B cell (primary cell): ENCODE results near the gene RTN4RL1. TPM values are rescaled to one million over a fixed set of nuclear protein-coding genes. Genes with fewer than 3 reads are reported as not detected.

Experiments
- ATAC-seq: fragments of 200-7000 bp; cut with Tn5 transposase; one replicate; pipeline ENCODE4 v1.10.0; 2021; ENCODE audit warnings: low read depth, mild to moderate bottlenecking, moderate number of reproducible peaks, moderate library complexity
- CTCF ChIA-PET: fragments of 350-600 bp; sonication (Branson Sonifier 250); formaldehyde crosslinking; loops from one replicate; lab custom pipeline; 2021; ENCODE audit warnings: antibody characterized with exemption, inconsistent platforms; lab: Charles Lee
- POLR2A ChIA-PET: fragments of 350-600 bp; sonication (Branson Sonifier 250); formaldehyde crosslinking; loops from one replicate; lab custom pipeline; 2021; ENCODE audit warnings: antibody characterized with exemption; lab: Charles Lee
- DNase-seq: peaks from one replicate; pipeline ENCODE4 v3.0.0; 2013
- H2AFZ ChIP-seq: 2 replicates; pipeline ENCODE4 v1.6.1; 2012; ENCODE audit warnings: mild to moderate bottlenecking, low read depth, low read length; ENCODE audit not compliant: insufficient read depth, poor library complexity, severe bottlenecking
- H3K27ac ChIP-seq, 2 donors: 1 replicate in 1 of 2; 2 replicates in 1 of 2; pipeline ENCODE4 v1.5.1; 2012 to 2013; ENCODE audit warnings: low read length in 2 of 2, mild to moderate bottlenecking in 2 of 2, moderate library complexity in 1 of 2
- H3K27me3 ChIP-seq, 4 experiments: fragments of 200-600 bp in 1 of 4; sonication (generic) in 1 of 4; replicated peaks in 1 of 4; 1 replicate in 2 of 4; 2 replicates in 2 of 4; pipeline versions ENCODE4 v1.6.1 to v1.7.0; 2013 to 2016; ENCODE audit warnings: low read length in 3 of 4, mild to moderate bottlenecking in 2 of 4, mixed read lengths in 1 of 4, moderate library complexity in 1 of 4; ENCODE audit not compliant: insufficient read depth in 4 of 4, control insufficient read depth in 3 of 4; ENCODE audit errors: control extremely low read depth in 1 of 4
- H3K36me3 ChIP-seq, 2 experiments: replicated peaks in 1 of 2; 1 replicate in 1 of 2; 2 replicates in 1 of 2; pipeline versions ENCODE4 v1.6.1 to v1.7.1; 2013; ENCODE audit warnings: low read length in 1 of 2; ENCODE audit not compliant: insufficient read depth in 2 of 2, control insufficient read depth in 1 of 2; ENCODE audit errors: control extremely low read depth in 1 of 2, extremely low read depth in 1 of 2
- H3K4me1 ChIP-seq, 2 donors: fragments of 200-600 bp in 1 of 2; sonication (generic) in 1 of 2; 1 replicate in 1 of 2; 2 replicates in 1 of 2; pipeline versions ENCODE4 v1.5.1 to v1.6.1; 2013 to 2017; ENCODE audit warnings: low read length in 2 of 2; ENCODE audit not compliant: control insufficient read depth in 2 of 2, insufficient read depth in 2 of 2
- H3K4me2 ChIP-seq: replicated peaks from 2 replicates; pipeline ENCODE3; 2012; ENCODE audit warnings: mild to moderate bottlenecking, low read depth, low read length; ENCODE audit not compliant: poor library complexity, severe bottlenecking
- H3K4me3 ChIP-seq, 5 experiments: fragments of 200-600 bp in 1 of 5; sonication (generic) in 1 of 5; 1 replicate in 3 of 5; 2 replicates in 2 of 5; pipeline versions ENCODE4 v1.5.1 to v1.7.0; 2011 to 2016; ENCODE audit warnings: low read length in 4 of 5, mild to moderate bottlenecking in 4 of 5, low read depth in 2 of 5, control low read depth in 1 of 5, moderate library complexity in 1 of 5; ENCODE audit not compliant: insufficient read depth in 1 of 5; ENCODE audit errors: control extremely low read depth in 1 of 5, extremely low read depth in 1 of 5
- H3K79me2 ChIP-seq: fragments of 200-600 bp; sonication (generic); one replicate; pipeline ENCODE4 v1.6.0; 2016; ENCODE audit warnings: low read length; ENCODE audit not compliant: control insufficient read depth, insufficient read depth
- H3K9ac ChIP-seq: fragments of 200-600 bp; sonication (generic); 2 replicates; pipeline ENCODE4 v1.6.1; 2017; ENCODE audit warnings: mild to moderate bottlenecking, low read length, moderate library complexity
- H3K9me3 ChIP-seq, 3 donors: one replicate each; pipeline versions ENCODE4 v1.6.1 to v1.7.1; 2013; ENCODE audit warnings: low read length in 2 of 3; ENCODE audit not compliant: control insufficient read depth in 2 of 3, insufficient read depth in 1 of 3; ENCODE audit errors: control extremely low read depth in 1 of 3
- H4K20me1 ChIP-seq: 2 replicates; pipeline ENCODE4 v1.6.0; 2012; ENCODE audit warnings: mild to moderate bottlenecking, low read length; ENCODE audit not compliant: insufficient read depth, control insufficient read depth, poor library complexity, severe bottlenecking
- H3K27ac Mint-ChIP-seq: one replicate; pipeline ENCODE4 v1.8.0; 2021; ENCODE audit warnings: mixed read lengths
- H3K27me3 Mint-ChIP-seq: one replicate; pipeline ENCODE4 v1.8.0; 2021; ENCODE audit warnings: mixed read lengths
- H3K4me1 Mint-ChIP-seq: one replicate; pipeline ENCODE4 v1.8.0; 2021; ENCODE audit warnings: mixed read lengths
- H3K4me3 Mint-ChIP-seq: one replicate; pipeline ENCODE4 v1.8.0; 2021; ENCODE audit warnings: mixed read lengths
- H3K9me3 Mint-ChIP-seq: one replicate; pipeline ENCODE4 v1.8.0; 2022; ENCODE audit warnings: mixed read lengths; ENCODE audit not compliant: insufficient read depth
- EZH2 ChIP-seq: IDR thresholded peaks from 2 replicates; pipeline ENCODE4 v1.6.1; 2012; ENCODE audit warnings: borderline replicate concordance, low read depth, mild to moderate bottlenecking, moderate library complexity, low read length; ENCODE audit not compliant: insufficient read depth, poor library complexity, severe bottlenecking
- WGBS: methylation state at CpG from one replicate; pipeline ENCODE4 v1.1.5; 2013; ENCODE audit warnings: missing lambda C conversion rate; ENCODE audit not compliant: insufficient coverage; 5-methylcytosine and 5-hydroxymethylcytosine counted together
- intact Hi-C: fragments of 100-400 bp; cut with micrococcal nuclease; formaldehyde crosslinking; loops from one replicate; pipeline ENCODE4 v1.10.0; 2022
- polyA plus RNA-seq: library from polyadenylated mRNA; depleted of rRNA; stranded (reverse); fragments of >200 nt; gene quantifications from 2 replicates; pipeline ENCODE4 v1.2.3, GENCODE V29; 2012
- total RNA-seq, 2 donors: library from RNA; stranded (reverse); fragments of 120-200 nt in 1 of 2; gene quantifications; 1 replicate in 1 of 2; 2 replicates in 1 of 2; pipeline versions ENCODE4 v1.2.3 to v1.2.4, GENCODE V29; 2013 to 2022
- TF ChIP-seq, protein P1 (sequence below): fragments of 200-600 bp; IDR thresholded peaks from one replicate; pipeline ENCODE4 v1.8.0; 2022; ENCODE audit warnings: antibody characterized with exemption, mild to moderate bottlenecking

Gene RTN4RL1
- total and polyA plus RNA-seq, 2 donors (not counting 1 experiment from before 2014, with no cell fraction given) = 0.03 to 0.07 TPM

DNA sequence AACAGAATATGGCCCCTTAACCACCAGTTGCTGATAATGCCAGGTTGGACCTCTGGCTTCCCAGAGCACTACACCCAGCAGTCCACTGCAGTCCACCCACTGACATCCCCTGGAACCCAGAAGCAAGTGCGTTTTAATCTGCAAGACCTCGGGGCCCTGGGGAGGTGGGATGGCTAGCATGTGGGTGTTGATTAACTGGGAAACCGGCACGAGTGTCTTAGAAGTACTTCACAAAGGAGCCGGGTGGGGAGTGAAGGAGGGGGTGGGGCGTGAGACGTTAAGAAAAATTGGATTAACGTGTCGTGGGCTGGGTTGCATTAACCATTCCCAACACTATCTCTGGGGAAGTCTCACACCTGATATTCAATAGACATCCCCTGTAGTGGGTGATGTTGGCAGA, 23.7 kb upstream of the RTN4RL1 start:
- no peak for TF ChIP-seq EZH2
- TF ChIP-seq, protein P1, sequence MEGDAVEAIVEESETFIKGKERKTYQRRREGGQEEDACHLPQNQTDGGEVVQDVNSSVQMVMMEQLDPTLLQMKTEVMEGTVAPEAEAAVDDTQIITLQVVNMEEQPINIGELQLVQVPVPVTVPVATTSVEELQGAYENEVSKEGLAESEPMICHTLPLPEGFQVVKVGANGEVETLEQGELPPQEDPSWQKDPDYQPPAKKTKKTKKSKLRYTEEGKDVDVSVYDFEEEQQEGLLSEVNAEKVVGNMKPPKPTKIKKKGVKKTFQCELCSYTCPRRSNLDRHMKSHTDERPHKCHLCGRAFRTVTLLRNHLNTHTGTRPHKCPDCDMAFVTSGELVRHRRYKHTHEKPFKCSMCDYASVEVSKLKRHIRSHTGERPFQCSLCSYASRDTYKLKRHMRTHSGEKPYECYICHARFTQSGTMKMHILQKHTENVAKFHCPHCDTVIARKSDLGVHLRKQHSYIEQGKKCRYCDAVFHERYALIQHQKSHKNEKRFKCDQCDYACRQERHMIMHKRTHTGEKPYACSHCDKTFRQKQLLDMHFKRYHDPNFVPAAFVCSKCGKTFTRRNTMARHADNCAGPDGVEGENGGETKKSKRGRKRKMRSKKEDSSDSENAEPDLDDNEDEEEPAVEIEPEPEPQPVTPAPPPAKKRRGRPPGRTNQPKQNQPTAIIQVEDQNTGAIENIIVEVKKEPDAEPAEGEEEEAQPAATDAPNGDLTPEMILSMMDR = no peak
- Histone ChIP-seq H3K9ac (peak overlapping the region; percentile 79), H4K20me1 (peaks cover 13% of the 10 kb centered on the region), H3K4me3 (peak overlapping the region in 2 of 5 experiments; percentile 61 to 74), H3K4me2 (peak overlapping the region; percentile 99), H3K9me3 (peaks cover 0 to 8% (median 0%) of the 10 kb centered on the region in 3 donors), H3K27me3 (peaks cover 0 to 51% (median 18%) of the 10 kb centered on the region in 4 experiments), H3K4me1 (peaks cover 32 to 44% of the 10 kb centered on the region in 2 donors), H2AFZ (no peak overlapping the region), H3K27ac (no peak overlapping the region), H3K36me3 (peaks cover 0 to 7% of the 10 kb centered on the region in 2 experiments), H3K79me2 (peaks cover 5% of the 10 kb centered on the region)
- ChIA-PET CTCF (interaction anchor here (1.7 kb wide), 1 partner anchor 10 kb away, joined by 6 read pairs; no protein-coding TSS in a partner anchor), POLR2A (no interaction called here)
- Mint-ChIP-seq H3K4me1 (peaks cover 27% of the 10 kb centered on the region), H3K4me3 (peak overlapping the region; percentile 78), H3K27ac (no peak overlapping the region), H3K27me3 (peaks cover 11% of the 10 kb centered on the region), H3K9me3 (no peaks in the 10 kb centered on the region)
- 7% methylated on average over 3 of the region's 9 CpGs for WGBS
- DNase-seq (no peak), ATAC-seq (no peak)
- intact Hi-C loops = loop anchor here (1.0 kb wide), 1 partner anchor 19 kb away; the partner anchor contains the start of gene DPH1

DNA sequence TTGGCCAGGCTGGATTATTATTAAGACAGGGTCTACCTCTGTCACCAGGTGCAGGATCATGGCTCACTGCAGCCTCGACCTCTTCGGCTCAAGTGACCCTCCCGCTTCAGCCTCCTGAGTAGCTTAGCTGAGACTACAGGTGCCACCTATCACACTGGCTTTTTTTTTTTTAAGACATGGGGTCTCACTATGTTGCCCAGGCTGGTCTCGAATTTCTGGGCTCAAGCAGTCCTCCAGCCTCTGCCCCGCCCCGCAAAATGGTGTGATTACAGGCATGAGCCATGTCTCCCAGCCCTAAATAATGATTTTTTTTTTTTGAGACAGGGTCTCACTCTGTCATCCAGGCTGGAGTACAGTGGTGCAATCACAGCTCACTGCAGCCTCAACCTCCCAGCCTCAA, 22.5 kb upstream of the RTN4RL1 start:
- peaks cover 30% of the 10 kb centered on the region for H3K4me1 Mint-ChIP-seq
- peaks cover 0 to 11% of the 10 kb centered on the region in 2 experiments for H3K36me3 ChIP-seq
- peaks cover 11% of the 10 kb centered on the region for H3K27me3 Mint-ChIP-seq
- H3K9ac ChIP-seq = no peak overlapping the region
- POLR2A ChIA-PET = no interaction called here
- peaks cover 0 to 41% (median 17%) of the 10 kb centered on the region in 4 experiments for H3K27me3 ChIP-seq
- H3K4me3 ChIP-seq = no peak overlapping the region
- no peaks in the 10 kb centered on the region for H3K9me3 Mint-ChIP-seq
- WGBS = 91% methylated on average over 6 of the region's 6 CpGs
- H2AFZ ChIP-seq = no peak overlapping the region
- no peak overlapping the region for H3K27ac ChIP-seq
- H3K4me2 ChIP-seq = no peak overlapping the region
- intact Hi-C loops = no loop called here
- H3K4me1 ChIP-seq = peaks cover 26 to 38% of the 10 kb centered on the region in 2 donors
- TF ChIP-seq, protein P1 = no peak
- no peak for TF ChIP-seq EZH2
- no peak overlapping the region for H3K4me3 Mint-ChIP-seq
- ATAC-seq (no peak), DNase-seq (no peak)
- CTCF ChIA-PET = no interaction called here
- peaks cover 13% of the 10 kb centered on the region for H4K20me1 ChIP-seq
- H3K79me2 ChIP-seq = peaks cover 12% of the 10 kb centered on the region
- H3K27ac Mint-ChIP-seq = no peak overlapping the region
- peaks cover 0 to 9% (median 0%) of the 10 kb centered on the region in 3 donors for H3K9me3 ChIP-seq
